Measurements from ENCODE around the gene TOMM22. TPM values are rescaled to one million over a fixed set of nuclear protein-coding genes. Genes with fewer than 3 reads are reported as not detected.

TOMM22 gene
- total and polyA plus RNA-seq, 7 donors: 39.5 to 125 (median 69.1) TPM

DNA sequence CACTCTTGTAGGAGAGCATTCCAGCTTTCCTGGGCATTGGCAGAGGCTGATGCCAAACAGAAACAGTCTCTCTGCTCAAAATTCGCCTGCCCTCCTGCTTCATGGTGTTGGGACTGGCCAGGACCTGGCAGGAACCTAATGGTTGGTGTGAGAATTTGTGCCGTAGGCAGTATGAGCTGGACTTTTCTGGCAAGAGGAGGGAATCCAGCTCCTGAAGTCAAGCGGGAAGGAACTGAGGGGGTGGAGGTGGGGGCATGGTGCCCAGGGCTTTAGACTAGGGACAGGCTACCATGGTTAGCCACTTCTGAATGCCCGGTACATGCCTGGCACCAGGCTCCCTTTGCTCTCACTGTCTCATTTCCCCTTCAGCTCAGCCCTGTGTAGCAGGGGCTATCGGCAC, 6.9 kb upstream of the TOMM22 start:
- Histone ChIP-seq H3K4me3 (no peak overlapping the region), H3K36me3 (ENCODE audit: insufficient read depth in 1 of 2, low read depth in 1 of 2) (peaks cover 4 to 36% of the 10 kb centered on the region in 2 donors), H3K27me3 (ENCODE audit: insufficient read depth in 3 of 3, low read length in 2 of 3) (no peaks in the 10 kb centered on the region), H3K9me3 (no peaks in the 10 kb centered on the region), H3K4me1 (no peaks in the 10 kb centered on the region), H3K27ac (no peak overlapping the region)
- peak in 1 of 4 donors; percentile 17 for ATAC-seq
- intact Hi-C loops (cut with DNase I): loop anchor here in 1 of 2 donors (5.0 kb wide), 1 partner anchor 63 kb away; no protein-coding TSS in a partner anchor
- no peak for TF ChIP-seq CTCF (IDR thresholded peaks at IDR 0.05)
- WGBS, 3 donors: 51 to 69% (median 51%) methylated on average over 5 of the region's 5 CpGs
- no peak for DNase-seq

- intact Hi-C loops (cut with DNase I): loop anchor here in 1 of 2 donors (5.0 kb wide), 1 partner anchor 64 kb away; no protein-coding TSS in a partner anchor
- no peaks in the 10 kb centered on the region for H3K9me3 ChIP-seq
- no peak for ATAC-seq
- peaks cover 4 to 32% of the 10 kb centered on the region in 2 donors for H3K36me3 ChIP-seq (ENCODE audit: insufficient read depth in 1 of 2, low read depth in 1 of 2)
- H3K27ac ChIP-seq: no peak overlapping the region
- H3K4me3 ChIP-seq: no peak overlapping the region
- no peak for TF ChIP-seq CTCF (IDR thresholded peaks at IDR 0.05)
- no peaks in the 10 kb centered on the region for H3K4me1 ChIP-seq
- H3K27me3 ChIP-seq (ENCODE audit: insufficient read depth in 3 of 3, low read length in 2 of 3): no peaks in the 10 kb centered on the region
- no peak for DNase-seq
- 89 to 98% (median 95%) methylated on average over 3 of the region's 3 CpGs for WGBS, 3 donors
Measured at GRCh38 chr22:38675833-38676232, 5.9 kb upstream of the TOMM22 start.

- Histone ChIP-seq H3K27ac (no peak overlapping the region), H3K27me3 (ENCODE audit: insufficient read depth in 3 of 3, low read length in 2 of 3) (no peaks in the 10 kb centered on the region), H3K4me1 (peaks cover 8% of the 10 kb centered on the region), H3K4me3 (no peak overlapping the region), H3K9me3 (no peaks in the 10 kb centered on the region), H3K36me3 (ENCODE audit: insufficient read depth in 1 of 2, low read depth in 1 of 2) (peaks cover 13 to 71% of the 10 kb centered on the region in 2 donors)
- no peak for DNase-seq
- no peak for TF ChIP-seq CTCF (IDR thresholded peaks at IDR 0.05)
- intact Hi-C loops (cut with DNase I): loop anchor here in 1 of 2 donors (10.0 kb wide), 1 partner anchor 180 kb away; the partner anchor contains the start of gene DDX17
- no peak for ATAC-seq
- 82 to 89% (median 89%) methylated on average over 9 of the region's 9 CpGs for WGBS, 3 donors
Measured at GRCh38 chr22:38684895-38685294, 3.1 kb downstream of the TOMM22 start.

- 75 to 90% (median 82%) methylated on average over 1 of the region's 1 CpG for WGBS, 3 donors
- Histone ChIP-seq H3K4me3 (no peak overlapping the region), H3K4me1 (peaks cover 8% of the 10 kb centered on the region), H3K27me3 (ENCODE audit: insufficient read depth in 3 of 3, low read length in 2 of 3) (no peaks in the 10 kb centered on the region), H3K9me3 (no peaks in the 10 kb centered on the region), H3K27ac (no peak overlapping the region), H3K36me3 (ENCODE audit: insufficient read depth in 1 of 2, low read depth in 1 of 2) (peaks cover 13 to 79% of the 10 kb centered on the region in 2 donors)
- DNase-seq: no peak
- ATAC-seq: no peak
- intact Hi-C loops (cut with DNase I): loop anchor here in 1 of 2 donors (10.0 kb wide), 1 partner anchor 181 kb away; the partner anchor contains the start of gene DDX17
- no peak for TF ChIP-seq CTCF (IDR thresholded peaks at IDR 0.05)
Measured at GRCh38 chr22:38685761-38686160, 4.0 kb downstream of the TOMM22 start.

DNA sequence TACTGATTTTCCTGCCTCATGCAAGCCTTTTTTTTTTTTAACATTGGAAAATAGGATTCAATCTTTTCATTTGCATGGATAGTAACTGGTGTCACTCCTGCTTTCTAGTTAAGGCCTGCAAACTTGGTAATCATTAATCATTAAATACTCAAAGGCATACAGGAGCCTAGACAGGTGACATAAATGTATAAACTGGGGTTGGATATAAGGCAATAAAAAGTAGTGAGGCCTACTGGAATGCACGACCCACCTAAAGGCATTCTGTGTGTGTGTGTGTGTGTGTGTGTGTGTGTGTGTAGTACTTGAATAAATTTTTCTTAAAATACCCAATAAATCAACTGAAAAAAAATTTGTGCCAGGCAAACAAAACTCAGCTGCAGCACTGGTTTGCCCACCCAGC, 7.9 kb downstream of the TOMM22 start:
- intact Hi-C loops (cut with DNase I): loop anchor here in 1 of 2 donors (10.0 kb wide), 1 partner anchor 185 kb away; the partner anchor contains the start of gene DDX17
- H3K36me3 ChIP-seq (ENCODE audit: insufficient read depth in 1 of 2, low read depth in 1 of 2): peaks cover 13 to 85% of the 10 kb centered on the region in 2 donors
- TF ChIP-seq CTCF (IDR thresholded peaks at IDR 0.05): no peak
- H3K27ac ChIP-seq: no peak overlapping the region
- ATAC-seq: no peak
- no peak overlapping the region for H3K4me3 ChIP-seq
- H3K27me3 ChIP-seq (ENCODE audit: insufficient read depth in 3 of 3, low read length in 2 of 3): no peaks in the 10 kb centered on the region
- H3K4me1 ChIP-seq: no peaks in the 10 kb centered on the region
- DNase-seq: no peak
- H3K9me3 ChIP-seq: no peaks in the 10 kb centered on the region
- WGBS, 3 donors: 51 to 79% (median 77%) methylated on average over 1 of the region's 1 CpG

Data from psoas muscle (tissue), 8 donors.